GM19239 (cell line): ENCODE results near the gene ABT1.

Experiments
- DNase-seq: peaks from one replicate; pipeline ENCODE4 v3.0.0; 2011; ENCODE audit warnings: low spot score; ENCODE audit not compliant: insufficient read length
- FAIRE-seq: peaks from 2 replicates; lab custom pipeline; 2011; peaks lifted over from hg19 to GRCh38; lab: Jason Lieb, UNC

The ABT1 gene

DNA sequence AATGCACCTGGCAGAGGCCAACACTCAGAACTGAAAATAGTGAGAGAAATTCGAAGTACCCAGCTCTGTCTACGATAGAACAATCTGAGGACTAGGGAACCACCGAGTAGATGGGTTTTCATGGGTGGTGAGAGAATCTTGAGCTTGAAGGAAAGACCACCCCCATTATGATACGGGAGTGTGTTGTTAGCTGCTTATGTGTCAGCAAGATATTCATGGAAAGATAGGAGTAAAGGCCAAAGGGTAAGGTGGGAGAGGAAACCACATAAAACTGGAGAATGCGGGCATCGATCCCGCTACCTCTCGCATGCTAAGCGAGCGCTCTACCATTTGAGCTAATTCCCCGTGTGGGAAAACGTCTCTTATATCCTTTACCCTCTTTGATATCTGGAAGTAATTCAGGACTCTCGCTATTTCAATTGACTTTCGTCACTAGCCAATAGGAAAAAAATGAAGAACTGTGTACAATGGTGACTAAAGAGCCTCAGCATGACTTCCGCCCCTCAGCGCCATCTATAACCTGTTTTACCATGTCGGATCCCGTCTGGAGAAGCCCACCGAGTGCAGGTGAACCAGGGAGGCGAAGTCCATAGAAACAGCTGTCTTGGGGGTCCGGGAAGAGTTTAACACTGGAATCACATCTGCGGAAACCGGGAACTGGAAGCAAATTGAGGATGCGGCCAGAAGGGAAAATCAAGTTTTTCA is 25.0 kb upstream of the ABT1 start:
- DNase-seq (no peak), FAIRE-seq (peak; percentile 80)

DNA sequence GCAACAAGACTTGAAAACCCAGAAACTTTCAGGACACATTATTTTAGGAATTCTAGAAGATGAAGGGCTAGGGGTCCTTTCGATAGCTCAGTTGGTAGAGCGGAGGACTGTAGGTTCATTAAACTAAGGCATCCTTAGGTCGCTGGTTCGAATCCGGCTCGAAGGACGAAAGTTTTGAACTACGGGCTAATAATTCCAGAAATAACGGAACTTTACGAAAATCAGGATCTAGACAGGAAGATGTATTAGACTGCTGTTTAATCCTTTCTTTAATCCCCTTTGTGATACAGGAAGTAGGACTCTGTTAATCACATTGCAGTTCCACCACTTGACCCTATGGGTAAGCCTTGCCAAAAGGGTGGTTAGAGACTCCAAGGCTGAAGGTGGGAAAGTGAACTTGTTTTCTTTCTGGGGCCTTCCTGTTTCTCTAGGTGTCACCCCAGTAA is 21.2 kb upstream of the ABT1 start:
- DNase-seq (no peak), FAIRE-seq (peak; percentile 8)

DNA sequence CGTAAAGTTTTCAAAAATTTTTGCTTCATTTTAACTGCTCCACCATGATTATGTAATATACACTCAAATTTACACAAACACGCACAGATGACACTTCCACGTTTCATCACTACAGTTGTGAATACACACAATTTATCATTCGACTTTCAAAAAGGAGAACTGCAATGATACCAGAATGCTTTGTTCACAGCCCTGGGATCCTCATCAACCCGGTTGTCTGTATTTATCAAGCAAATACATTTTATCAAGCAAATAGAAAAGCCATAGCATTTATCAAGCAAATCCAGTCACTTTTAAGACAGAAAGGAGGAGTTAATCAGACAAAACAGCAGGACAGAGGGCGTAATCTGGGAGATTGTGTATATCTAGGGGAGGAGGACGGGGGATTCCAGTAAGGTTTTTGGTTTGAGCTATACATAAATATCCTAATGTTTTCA is 20.3 kb upstream of the ABT1 start:
- FAIRE-seq = no peak
- no peak for DNase-seq

DNA sequence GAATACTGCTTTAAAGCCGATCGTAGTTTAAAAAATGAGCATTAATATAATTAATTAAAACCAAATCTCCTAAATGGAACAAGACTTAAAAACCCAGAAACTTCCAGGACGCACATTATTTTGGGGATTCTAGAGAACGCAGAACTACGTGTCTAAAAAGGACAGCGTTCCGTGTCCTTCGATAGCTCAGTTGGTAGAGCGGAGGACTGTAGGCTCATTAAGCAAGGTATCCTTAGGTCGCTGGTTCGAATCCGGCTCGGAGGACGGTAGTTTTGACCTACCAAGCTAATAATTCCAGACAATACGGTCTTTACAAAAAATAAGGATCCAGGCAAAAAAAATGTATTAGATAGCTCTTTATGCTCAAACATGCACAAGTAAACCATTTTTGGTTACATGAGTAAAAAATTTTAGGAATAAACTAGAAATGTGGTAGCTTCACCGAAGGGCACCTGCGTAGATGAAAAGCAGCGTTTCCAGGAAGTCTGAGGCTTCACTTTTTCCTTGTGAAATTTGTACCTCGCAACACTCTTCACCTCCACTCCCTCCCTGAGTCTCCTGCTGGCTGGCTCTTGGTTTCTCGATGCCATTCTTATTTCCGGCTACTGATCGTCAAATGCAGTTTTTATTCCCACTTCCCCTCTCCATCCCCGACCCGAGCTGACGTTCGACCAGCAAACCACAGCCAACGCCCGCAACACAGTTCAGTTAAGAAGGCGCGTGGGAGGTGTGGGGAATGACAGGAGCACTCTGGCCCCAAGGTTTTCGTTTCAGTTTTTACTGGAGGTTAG is 19.6 kb upstream of the ABT1 start:
- FAIRE-seq = peak; percentile 86
- DNase-seq = no peak

DNA sequence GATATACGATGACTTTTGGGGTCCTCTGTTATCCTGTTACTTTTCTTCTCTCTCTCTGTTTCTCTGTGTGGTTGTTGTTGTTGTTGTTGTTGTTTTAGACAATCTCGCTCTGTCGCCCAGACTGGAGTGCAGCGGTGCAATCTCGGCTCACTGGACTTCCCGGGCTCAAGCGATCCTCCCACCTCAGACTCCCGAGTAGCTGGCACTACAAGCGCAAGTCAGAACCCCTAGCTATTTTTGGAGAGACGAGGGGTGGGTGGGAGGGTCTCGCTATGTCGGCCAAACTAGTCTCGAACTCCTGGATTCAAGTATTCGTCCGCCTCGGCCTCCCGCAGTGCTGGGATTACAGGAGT is 19.1 kb upstream of the ABT1 start:
- FAIRE-seq (no peak), DNase-seq (no peak)

DNA sequence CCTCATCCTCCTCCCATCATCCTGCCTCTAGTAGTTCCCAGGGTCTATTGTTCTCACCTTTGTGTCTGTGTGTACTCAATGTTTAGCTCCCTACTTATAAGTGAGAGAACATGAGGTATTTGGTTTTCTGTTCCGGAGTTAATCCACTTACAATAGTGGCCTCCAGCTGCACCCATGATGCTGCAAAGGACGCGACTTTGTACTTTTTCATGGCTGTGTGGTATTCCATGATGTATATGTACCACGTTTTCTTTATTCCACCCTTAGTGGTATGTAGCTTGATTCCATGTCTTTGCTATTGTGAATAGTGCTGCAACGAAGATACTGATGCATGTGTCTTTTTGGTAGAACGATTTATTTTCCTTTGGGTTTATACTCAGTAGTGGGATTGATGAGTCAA is 18.5 kb upstream of the ABT1 start:
- DNase-seq (no peak), FAIRE-seq (no peak)

DNA sequence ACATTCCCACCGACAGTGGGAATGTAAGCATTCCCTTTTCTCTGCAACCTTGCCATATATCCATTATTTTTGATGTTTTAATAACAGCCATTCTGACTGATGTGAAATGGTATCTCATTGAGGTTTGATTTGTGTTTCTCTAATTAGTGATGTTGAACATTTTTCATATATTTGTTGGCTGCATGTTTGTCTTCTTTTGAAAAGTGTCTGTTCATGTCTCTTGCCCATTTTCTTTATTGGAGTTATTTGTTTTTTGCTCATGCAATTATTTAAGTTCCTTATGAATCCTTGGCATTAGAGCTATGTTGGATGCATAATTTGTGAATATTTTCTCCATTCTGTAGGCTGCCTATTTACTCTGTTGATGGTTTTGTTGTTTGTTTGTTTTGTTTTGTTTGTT is 18.0 kb upstream of the ABT1 start:
- FAIRE-seq = no peak
- DNase-seq = no peak

DNA sequence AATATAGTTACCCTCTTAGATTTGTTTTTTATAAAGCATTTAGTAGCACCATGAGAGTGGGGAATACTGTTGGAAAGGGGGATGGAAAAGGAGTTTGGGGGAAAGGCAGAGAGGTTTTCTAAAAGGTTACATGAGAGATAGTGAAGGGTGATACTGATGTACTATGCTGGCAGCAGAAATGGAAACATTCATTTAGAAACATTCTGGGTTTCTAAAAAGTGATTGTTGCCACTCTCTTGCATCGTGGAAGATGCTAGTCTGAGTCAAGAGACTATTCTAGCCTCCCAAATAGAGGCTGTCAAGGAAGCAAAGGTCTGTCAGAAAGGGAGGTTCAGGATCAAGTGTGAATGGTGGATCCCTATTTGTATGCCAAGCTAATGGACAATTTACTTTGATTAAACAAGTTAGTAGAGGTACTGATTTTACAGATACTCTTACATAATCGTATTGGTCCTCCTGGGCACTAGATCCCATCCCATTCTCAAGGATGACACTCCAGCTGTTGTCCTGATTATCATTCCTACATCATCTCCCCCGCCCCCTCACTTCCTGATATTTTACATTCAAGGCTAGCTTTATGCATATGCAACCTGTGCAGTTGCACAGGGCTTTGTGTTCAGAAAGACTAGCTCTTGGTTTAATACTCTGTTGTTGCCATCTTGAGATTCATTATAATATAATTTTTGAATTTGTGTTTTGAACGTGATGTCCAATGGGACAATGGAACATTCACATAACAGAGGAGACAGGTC is 15.4 kb upstream of the ABT1 start:
- no peak for FAIRE-seq
- DNase-seq = no peak

DNA sequence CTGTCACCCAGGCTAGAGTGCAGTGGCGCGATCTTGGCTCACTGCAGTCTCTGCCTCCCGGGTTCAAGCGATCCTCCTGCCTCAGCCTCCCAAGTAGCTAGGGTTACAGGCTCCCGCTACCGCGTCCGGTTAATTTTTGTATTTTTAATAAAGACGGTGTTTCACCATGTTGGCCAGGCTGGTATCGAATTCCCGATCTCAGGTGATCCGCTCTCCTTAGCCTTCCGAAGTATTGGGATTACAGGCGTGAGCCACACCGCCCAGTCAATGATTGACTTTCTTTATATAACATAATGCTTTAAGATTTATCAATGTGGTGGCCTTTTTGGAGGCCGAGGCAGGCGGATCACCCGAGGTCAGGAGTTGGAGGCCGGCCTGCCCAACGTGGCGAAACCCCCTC is 7.8 kb upstream of the ABT1 start:
- DNase-seq (no peak), FAIRE-seq (no peak)

DNA sequence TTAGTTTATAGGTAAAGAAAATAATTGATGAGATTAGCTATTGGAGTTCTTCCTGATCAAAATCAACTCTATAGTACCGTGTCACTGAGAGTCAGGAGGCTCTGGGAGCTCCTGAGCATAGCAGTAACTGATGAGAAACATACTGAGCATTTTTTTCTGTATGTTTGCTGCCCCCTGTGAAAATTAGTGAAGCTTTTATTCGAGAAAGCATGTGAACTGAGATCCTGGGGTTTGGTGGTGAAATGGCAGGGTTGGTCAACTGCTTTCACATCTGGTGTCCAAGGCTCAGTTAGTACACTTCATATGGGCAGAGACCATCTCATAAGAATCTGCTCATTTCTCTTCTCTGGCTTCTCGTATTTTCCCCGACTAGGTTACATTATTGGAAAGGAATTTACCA is 4.1 kb upstream of the ABT1 start:
- FAIRE-seq (no peak), DNase-seq (no peak)

DNA sequence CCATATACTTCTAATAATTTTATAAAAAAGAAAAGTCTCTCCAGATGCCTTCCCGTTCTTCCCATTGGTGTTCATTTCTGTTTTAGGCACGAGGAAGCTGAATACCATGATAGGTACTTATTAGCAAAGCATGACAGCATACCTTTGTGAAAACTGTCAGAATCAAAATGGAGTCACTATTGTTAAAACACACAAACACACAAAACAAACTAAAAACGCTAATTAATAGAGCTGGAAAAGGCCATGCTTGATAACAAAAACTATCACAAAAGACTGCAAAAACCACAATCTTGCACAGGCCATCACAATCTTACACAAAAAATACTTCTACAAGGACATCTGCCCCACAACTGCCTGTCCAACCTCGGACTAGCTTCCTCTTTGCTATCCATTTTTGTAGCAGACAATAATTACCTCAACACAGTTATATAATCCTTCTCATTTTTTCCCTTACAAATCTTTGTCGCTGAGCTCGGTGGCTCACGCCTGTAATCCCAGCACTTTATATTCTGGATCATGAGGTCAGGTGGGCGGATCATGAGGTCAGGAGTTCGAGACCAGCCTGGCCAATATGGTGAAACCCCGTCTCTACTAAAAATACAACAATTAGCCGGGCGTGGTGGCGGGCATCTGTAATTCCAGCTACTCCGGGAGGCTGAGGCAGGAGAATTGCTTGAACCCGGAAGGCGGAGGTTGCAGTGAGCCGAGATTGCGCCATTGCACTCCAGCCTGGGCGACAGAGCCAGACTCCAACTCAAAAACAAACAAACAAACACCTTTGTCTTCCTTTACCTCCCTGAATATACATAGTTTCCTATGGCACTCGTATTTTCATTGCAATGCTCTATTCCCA is 3.2 kb upstream of the ABT1 start:
- FAIRE-seq (no peak), DNase-seq (no peak)

DNA sequence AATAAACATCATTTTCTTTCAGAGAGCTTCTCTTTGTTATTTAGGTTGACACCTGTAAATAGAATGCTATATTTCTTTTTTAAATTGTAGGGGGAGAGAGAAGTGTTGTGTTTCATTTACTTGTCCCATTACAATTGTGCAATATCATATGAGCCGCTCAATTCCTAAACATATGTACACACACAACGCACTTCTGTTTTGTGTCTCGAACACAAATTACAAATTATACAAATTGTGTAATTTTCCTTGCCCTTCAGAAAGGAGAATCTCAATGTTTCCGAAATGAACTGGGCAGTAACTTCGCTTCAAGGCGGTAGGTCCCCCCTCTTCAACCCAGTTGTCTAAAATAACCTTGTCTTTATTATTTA is 2.6 kb upstream of the ABT1 start:
- FAIRE-seq (no peak), DNase-seq (no peak)

DNA sequence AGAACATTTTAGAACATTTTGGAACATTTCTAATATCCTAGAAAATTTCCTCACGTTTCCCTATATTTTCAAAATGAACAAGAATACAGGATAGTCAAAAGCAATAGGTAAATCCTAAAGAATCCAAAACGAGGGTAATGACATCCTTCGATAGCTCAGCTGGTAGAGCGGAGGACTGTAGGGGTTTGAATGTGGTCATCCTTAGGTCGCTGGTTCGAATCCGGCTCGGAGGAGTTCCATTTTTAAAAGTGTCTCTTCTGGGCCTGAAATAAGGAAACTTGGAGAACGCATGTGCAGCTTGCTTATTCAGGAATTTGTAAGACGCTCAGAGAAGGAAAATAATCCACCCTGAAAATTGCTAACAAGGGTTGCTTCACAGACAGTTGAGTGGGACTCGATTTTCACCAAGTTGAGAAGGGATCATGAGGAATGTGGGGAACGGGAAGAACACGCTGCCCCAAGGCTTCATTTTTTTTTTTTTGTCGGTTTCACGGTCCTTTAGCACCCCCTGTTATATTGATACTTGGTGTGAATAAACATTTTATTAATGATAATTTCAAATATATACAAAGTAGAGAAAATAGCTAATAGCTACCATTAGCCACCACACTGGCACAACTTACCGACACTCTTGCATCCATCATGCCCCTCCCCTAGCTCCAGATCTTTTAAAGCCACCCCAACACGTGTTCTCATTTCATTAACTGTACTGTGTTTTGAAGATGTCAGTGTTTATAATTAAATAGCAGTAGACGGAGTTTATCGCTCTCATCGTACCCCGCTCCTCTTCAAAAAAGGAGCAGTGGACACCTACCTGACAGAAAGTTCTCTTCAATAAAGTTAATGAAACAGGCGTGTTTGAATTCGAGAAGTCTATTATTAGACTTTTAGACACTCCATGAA is 1.8 kb upstream of the ABT1 start:
- FAIRE-seq (peak; percentile 45), DNase-seq (no peak)

DNA sequence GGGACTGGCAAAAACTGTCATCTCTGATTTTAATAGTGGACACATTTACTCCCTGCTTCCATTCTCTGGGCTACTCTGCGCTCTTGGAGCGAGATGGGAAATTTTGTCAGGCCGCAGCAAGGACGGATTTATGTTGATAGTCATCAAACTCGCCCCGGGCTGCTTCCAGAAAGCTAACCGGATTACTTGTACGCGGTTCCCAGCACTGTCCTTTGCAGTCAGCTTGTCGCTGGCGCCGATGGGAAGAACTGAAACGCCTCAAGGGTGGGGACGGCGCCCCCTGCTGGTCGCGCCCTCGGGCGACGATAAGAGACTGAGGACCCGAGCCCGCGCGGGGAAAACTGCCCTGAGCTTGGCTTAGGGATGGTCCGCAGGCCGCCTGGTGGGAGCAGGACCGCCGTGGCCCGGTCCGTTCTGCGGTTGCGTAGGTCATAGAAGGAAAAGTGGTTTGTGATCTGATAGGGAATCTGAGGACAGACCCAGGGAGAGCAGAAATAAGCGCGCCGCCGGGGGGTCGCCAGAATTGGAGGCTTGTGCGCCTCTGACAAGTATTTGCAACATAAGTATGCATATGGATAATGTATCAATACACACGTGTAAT is 984 bp upstream of the ABT1 start:
- FAIRE-seq = peak; percentile 98

DNA sequence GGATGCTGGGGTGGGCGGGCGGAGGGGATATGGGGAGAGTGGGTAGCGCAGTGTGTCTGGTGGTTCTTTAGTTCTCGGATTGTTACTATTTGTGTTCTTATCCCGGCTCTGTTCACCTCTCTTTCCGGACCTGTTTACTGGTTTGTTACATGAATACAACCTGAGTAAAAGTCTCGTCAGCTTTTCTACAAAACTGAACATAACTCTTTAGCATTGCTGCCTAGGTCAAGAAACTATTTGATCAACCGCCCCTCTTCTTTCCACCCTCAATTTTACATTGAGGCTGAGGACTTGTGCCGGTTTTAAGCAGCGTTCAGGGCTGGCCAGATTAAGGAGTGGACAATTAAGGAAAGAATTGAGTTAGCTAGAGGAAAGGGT is 625 bp downstream of the ABT1 start:
- FAIRE-seq (no peak), DNase-seq (no peak)

More for the DNA sequence above, 984 bp upstream of the ABT1 start:
- DNase-seq = no peak

DNA sequence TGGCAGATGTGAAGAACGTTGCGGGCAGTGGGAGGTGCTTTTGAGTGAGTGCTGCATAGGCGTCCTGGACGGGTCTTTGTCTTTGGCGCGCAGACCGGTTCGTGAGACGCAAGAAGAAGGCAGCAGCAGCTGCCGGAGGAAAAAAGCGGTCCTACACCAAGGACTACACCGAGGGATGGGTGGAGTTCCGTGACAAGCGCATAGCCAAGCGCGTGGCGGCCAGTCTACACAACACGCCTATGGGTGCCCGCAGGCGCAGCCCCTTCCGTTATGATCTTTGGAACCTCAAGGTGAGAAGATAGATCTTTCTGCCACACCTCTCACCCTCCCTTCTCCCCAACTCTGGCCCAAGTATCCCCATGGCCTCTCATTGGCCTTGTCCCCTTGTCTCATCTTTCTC is 1.1 kb downstream of the ABT1 start:
- DNase-seq (no peak), FAIRE-seq (no peak)

DNA sequence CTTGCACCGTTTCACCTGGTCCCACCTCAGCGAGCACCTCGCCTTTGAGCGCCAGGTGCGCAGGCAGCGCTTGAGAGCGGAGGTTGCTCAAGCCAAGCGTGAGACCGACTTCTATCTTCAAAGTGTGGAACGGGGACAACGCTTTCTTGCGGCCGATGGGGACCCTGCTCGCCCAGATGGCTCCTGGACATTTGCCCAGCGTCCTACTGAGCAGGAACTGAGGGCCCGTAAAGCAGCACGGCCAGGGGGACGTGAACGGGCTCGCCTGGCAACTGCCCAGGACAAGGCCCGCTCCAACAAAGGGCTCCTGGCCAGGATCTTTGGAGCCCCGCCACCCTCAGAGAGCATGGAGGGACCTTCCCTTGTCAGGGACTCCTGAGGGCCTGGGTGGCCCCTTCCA is 1.5 kb downstream of the ABT1 start:
- DNase-seq (no peak), FAIRE-seq (no peak)

DNA sequence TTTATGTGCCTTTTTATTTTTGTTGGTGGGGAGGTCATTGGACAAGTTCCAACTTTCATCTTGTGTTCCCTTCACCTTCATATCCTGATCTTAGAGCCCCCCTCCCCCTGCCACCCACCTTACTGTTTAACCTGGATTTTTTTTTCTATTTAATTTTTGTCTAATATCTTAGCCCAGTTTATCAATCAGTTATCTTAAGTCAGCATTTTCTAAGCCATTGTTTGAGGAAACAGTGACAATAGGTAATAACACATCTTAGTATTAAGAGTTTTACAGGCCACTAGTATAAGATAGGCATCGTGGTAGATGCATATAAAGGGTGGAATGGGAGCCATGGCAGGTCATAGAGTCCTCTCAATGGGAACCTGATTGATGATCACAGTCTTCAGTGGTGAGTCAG is 2.4 kb downstream of the ABT1 start:
- DNase-seq (no peak), FAIRE-seq (no peak)

DNA sequence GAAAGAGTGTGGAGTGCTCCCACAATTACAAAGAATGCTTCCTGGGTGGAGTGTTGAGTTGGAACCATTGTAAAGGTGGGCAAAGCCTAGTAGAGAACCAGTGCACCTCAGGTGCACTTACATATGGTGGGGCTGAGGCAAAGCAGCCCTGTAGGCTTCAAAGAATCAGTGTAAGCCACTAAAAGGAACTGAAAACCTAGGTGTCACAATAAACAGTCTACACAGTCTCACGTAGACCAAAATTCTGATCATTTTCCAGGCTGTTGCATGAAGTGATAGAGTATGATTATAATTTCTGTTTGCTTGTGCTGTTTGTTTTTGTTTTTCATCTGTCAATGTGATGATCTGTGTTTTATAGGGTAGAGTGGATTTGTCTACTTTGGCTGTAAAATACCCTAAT is 2.8 kb downstream of the ABT1 start:
- peak; percentile 42 for FAIRE-seq
- DNase-seq = no peak
